ENCODE measurements around the gene WDR4. TPM values are rescaled to one million over a fixed set of nuclear protein-coding genes. Genes with fewer than 3 reads are reported as not detected.

The WDR4 gene
- total and polyA plus RNA-seq, 9 of the 15 experiments (the other 6 are each of a cell fraction or from before 2014, with no cell fraction given): 5.4 to 95.4 (median 32.1) TPM

DNA sequence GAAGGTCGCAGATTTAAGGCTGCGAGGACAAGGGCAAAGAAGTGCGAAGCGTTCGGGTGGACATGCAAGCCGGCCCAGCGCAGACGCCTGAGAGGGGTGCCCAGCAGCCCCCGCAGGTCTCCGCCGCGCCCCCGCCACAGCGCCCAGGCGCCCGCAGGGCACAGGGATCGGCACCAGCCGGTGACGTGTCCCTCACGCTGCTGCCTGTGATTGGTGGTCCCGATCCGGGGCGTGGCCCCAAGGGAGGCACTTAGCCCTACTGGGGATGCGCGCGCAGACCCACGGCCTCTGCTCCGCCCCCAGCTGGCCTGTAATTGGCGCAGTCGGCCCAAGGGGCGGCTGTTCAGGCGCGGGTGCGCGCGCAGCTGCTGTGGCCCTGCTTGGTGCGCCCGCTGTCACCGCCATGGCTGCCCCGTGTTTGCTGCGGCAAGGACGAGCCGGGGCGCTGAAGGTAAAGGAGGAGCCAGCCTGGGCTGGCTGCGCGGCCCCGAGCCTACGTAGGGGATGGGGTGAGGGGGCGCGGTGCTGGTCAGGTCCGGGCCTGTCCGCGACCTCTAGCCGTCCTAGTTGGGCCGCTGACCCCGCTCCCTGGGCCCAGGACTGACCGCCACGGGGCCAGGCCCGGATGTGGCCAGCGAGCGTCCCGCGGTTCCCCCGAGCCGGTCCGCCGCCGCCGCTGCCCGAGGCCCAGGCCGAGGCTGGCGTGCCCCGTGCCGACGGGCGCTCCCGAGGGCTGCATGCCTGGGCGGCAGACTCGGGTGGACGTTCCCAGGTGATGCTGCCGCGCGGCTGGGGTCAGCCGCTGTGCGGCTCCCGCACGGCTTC, 13.8 kb upstream of the WDR4 start, which contains the start of gene NDUFV3 (continued):
- TF ChIP-seq ZNF75A (CRISPR knock-in tag; IDR thresholded peaks at IDR 0.05) (no peak; the same call in 1 of the 2 replicates), MCM3 (IDR thresholded peaks at IDR 0.05) (no peak), FUS (optimal IDR thresholded peaks at IDR 0.05; ENCODE audit: low read depth, low read length) (peak; percentile 67), TSC22D4 (tag; IDR thresholded peaks at IDR 0.05) (no peak), HDAC6 (IDR thresholded peaks at IDR 0.05; ENCODE audit: low read depth, low read length) (no peak), FOSL1 (tag; conservative IDR thresholded peaks at IDR 0.05) (no peak), HEY1 (CRISPR knock-in tag; IDR thresholded peaks at IDR 0.05; ENCODE audit: borderline replicate concordance) (peak; percentile 20; the same call in 1 of the 2 replicates), ZFP30 (CRISPR knock-in tag; IDR thresholded peaks at IDR 0.05; ENCODE audit: borderline replicate concordance) (no peak), PCBP1 (IDR thresholded peaks at IDR 0.05; ENCODE audit: low read depth, low read length, poor library complexity, severe bottlenecking) (peak; percentile 85), NR2C2 (CRISPR knock-in tag; IDR thresholded peaks at IDR 0.05) (peak; percentile 85), NR2C2 (tag; IDR thresholded peaks at IDR 0.05) (peak; percentile 88), PCBP2 (IDR thresholded peaks at IDR 0.05; ENCODE audit: low read depth, low read length, poor library complexity, severe bottlenecking) (no peak), RUNX1 (IDR thresholded peaks at IDR 0.05; ENCODE audit: low read depth) (no peak), XRCC4 (IDR thresholded peaks at IDR 0.05; ENCODE audit: extremely low read depth, insufficient read depth, insufficient read length) (no peak), KAT2B (IDR thresholded peaks at IDR 0.05; ENCODE audit: low read depth, low read length) (no peak), ZC3H8 (IDR thresholded peaks at IDR 0.05) (no peak), ZNF589 (CRISPR knock-in tag; IDR thresholded peaks at IDR 0.05; ENCODE audit: low read depth) (no peak)
- TF ChIP-seq, protein P1, sequence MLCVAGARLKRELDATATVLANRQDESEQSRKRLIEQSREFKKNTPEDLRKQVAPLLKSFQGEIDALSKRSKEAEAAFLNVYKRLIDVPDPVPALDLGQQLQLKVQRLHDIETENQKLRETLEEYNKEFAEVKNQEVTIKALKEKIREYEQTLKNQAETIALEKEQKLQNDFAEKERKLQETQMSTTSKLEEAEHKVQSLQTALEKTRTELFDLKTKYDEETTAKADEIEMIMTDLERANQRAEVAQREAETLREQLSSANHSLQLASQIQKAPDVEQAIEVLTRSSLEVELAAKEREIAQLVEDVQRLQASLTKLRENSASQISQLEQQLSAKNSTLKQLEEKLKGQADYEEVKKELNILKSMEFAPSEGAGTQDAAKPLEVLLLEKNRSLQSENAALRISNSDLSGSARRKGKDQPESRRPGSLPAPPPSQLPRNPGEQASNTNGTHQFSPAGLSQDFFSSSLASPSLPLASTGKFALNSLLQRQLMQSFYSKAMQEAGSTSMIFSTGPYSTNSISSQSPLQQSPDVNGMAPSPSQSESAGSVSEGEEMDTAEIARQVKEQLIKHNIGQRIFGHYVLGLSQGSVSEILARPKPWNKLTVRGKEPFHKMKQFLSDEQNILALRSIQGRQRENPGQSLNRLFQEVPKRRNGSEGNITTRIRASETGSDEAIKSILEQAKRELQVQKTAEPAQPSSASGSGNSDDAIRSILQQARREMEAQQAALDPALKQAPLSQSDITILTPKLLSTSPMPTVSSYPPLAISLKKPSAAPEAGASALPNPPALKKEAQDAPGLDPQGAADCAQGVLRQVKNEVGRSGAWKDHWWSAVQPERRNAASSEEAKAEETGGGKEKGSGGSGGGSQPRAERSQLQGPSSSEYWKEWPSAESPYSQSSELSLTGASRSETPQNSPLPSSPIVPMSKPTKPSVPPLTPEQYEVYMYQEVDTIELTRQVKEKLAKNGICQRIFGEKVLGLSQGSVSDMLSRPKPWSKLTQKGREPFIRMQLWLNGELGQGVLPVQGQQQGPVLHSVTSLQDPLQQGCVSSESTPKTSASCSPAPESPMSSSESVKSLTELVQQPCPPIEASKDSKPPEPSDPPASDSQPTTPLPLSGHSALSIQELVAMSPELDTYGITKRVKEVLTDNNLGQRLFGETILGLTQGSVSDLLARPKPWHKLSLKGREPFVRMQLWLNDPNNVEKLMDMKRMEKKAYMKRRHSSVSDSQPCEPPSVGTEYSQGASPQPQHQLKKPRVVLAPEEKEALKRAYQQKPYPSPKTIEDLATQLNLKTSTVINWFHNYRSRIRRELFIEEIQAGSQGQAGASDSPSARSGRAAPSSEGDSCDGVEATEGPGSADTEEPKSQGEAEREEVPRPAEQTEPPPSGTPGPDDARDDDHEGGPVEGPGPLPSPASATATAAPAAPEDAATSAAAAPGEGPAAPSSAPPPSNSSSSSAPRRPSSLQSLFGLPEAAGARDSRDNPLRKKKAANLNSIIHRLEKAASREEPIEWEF (CRISPR knock-in tag; IDR thresholded peaks at IDR 0.05): no peak
- TF ChIP-seq, protein P2, sequence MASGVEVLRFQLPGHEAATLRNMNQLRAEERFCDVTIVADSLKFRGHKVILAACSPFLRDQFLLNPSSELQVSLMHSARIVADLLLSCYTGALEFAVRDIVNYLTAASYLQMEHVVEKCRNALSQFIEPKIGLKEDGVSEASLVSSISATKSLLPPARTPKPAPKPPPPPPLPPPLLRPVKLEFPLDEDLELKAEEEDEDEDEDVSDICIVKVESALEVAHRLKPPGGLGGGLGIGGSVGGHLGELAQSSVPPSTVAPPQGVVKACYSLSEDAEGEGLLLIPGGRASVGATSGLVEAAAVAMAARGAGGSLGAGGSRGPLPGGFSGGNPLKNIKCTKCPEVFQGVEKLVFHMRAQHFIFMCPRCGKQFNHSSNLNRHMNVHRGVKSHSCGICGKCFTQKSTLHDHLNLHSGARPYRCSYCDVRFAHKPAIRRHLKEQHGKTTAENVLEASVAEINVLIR (CRISPR knock-in tag; IDR thresholded peaks at IDR 0.05): peak; percentile 88
- TF ChIP-seq, protein P3, sequence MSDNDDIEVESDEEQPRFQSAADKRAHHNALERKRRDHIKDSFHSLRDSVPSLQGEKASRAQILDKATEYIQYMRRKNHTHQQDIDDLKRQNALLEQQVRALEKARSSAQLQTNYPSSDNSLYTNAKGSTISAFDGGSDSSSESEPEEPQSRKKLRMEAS (CRISPR knock-in tag; IDR thresholded peaks at IDR 0.05): peak; percentile 77
